Tibial nerve (tissue), 3 donors: ENCODE measurements around the gene NXPE1.

Experiments used
- POLR2A ChIP-seq, 2 donors: fragments of 450-650 bp; IDR thresholded peaks; one replicate each; pipeline ENCODE4 v1.6.1; 2017; ENCODE audit warnings: antibody characterized with exemption in 2 of 2, mild to moderate bottlenecking in 2 of 2, moderate library complexity in 2 of 2
- TF ChIP-seq, protein P1 (sequence below), 5 experiments: fragments of 200-600 bp in 3 of 5; fragments of 450-650 bp in 2 of 5; sonication (generic) in 3 of 5; IDR thresholded peaks; one replicate each; pipeline ENCODE4 v1.5.1; 2016 to 2019; ENCODE audit warnings: antibody characterized with exemption in 5 of 5, mild to moderate bottlenecking in 3 of 5, moderate library complexity in 2 of 5

DNA sequence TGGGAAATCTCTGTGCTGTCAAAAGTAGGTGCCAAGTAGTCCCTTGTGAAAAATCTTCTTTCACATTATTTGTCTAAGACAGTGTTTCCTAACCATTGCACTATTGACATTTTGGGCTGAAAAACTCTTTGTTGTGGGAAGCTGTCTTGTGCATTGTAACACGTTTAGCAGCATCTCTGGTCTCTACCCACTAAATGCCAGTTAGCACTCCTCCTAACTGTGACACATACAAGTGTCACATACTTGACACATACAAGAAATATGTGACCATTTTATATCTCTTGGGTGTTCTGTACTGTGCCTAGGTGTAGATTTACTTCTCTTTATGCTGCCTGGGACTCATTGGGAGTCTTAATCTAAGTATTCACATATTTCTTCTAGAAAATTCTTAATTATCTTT lies 57.8 kb downstream of the NXPE1 start:
- TF ChIP-seq, protein P1, sequence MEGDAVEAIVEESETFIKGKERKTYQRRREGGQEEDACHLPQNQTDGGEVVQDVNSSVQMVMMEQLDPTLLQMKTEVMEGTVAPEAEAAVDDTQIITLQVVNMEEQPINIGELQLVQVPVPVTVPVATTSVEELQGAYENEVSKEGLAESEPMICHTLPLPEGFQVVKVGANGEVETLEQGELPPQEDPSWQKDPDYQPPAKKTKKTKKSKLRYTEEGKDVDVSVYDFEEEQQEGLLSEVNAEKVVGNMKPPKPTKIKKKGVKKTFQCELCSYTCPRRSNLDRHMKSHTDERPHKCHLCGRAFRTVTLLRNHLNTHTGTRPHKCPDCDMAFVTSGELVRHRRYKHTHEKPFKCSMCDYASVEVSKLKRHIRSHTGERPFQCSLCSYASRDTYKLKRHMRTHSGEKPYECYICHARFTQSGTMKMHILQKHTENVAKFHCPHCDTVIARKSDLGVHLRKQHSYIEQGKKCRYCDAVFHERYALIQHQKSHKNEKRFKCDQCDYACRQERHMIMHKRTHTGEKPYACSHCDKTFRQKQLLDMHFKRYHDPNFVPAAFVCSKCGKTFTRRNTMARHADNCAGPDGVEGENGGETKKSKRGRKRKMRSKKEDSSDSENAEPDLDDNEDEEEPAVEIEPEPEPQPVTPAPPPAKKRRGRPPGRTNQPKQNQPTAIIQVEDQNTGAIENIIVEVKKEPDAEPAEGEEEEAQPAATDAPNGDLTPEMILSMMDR (IDR thresholded peaks at IDR 0.05): no peak
- TF ChIP-seq POLR2A (IDR thresholded peaks at IDR 0.05): no peak
